HepG2 (cell line): ENCODE measurements around the gene MAP2K7. TPM values are rescaled to one million over a fixed set of nuclear protein-coding genes. Genes with fewer than 3 reads are reported as not detected.

Experiments used
- AHR ChIP-seq: IDR thresholded peaks from 2 replicates; pipeline ENCODE4 v1.6.1; 2018; ENCODE audit warnings: missing genetic modification reagents, missing compliant biosample characterization
- ARID4A ChIP-seq: sonication (generic); formaldehyde crosslinking; IDR thresholded peaks from 2 replicates; pipeline ENCODE4 v1.5.0; 2020; ENCODE audit warnings: mild to moderate bottlenecking, missing genetic modification reagents, borderline replicate concordance
- GMEB2 ChIP-seq: IDR thresholded peaks from 2 replicates; pipeline ENCODE4 v1.6.1; 2016; ENCODE audit warnings: missing biosample characterization, missing genetic modification reagents, low read depth
- HOXA5 ChIP-seq: sonication (generic); formaldehyde crosslinking; IDR thresholded peaks from 2 replicates; pipeline ENCODE4 v1.4.0; 2020; ENCODE audit warnings: missing genetic modification reagents
- NFKBIZ ChIP-seq: IDR thresholded peaks from 2 replicates; pipeline ENCODE4 v1.6.1; 2018; ENCODE audit warnings: missing genetic modification reagents, missing compliant biosample characterization
- NONO ChIP-seq, 2 experiments: fragments of 450-650 bp in 1 of 2; sonication (generic) in 1 of 2; formaldehyde crosslinking in 1 of 2; IDR thresholded peaks in 1 of 2; conservative IDR thresholded peaks in 1 of 2; 2 replicates each; pipeline versions ENCODE4 v1.6.1 to v1.8.0; 2017 to 2022; ENCODE audit warnings: mild to moderate bottlenecking in 1 of 2, missing genetic modification reagents in 1 of 2, moderate library complexity in 1 of 2
- NR2F6 ChIP-seq, 2 experiments: IDR thresholded peaks; 2 replicates each; pipeline ENCODE4 v1.6.1; 2016; ENCODE audit warnings: antibody characterized with exemption in 1 of 2, mild to moderate bottlenecking in 1 of 2
- ZFP36L1 ChIP-seq: sonication (generic); formaldehyde crosslinking; IDR thresholded peaks from 2 replicates; pipeline ENCODE4 v1.8.0; 2022; ENCODE audit warnings: mild to moderate bottlenecking, missing genetic modification reagents, moderate library complexity
- ZNF121 ChIP-seq: sonication (generic); formaldehyde crosslinking; IDR thresholded peaks from 2 replicates; pipeline ENCODE4 v1.5.0; 2020; ENCODE audit warnings: mild to moderate bottlenecking, missing genetic modification reagents
- ZNF484 ChIP-seq: sonication (generic); formaldehyde crosslinking; IDR thresholded peaks from 2 replicates; pipeline ENCODE4 v1.5.1; 2020; ENCODE audit warnings: mild to moderate bottlenecking, low read depth, missing genetic modification reagents, borderline replicate concordance
- ZNF777 ChIP-seq: sonication (generic); formaldehyde crosslinking; IDR thresholded peaks from 2 replicates; pipeline ENCODE4 v1.4.0; 2020; ENCODE audit warnings: missing genetic modification reagents
- ZNF790 ChIP-seq: sonication (generic); formaldehyde crosslinking; IDR thresholded peaks from 2 replicates; pipeline ENCODE4 v1.8.0; 2022; ENCODE audit warnings: missing genetic modification reagents, mild to moderate bottlenecking, borderline replicate concordance
- polyA plus RNA-seq, 8 experiments: library from polyadenylated mRNA; depleted of rRNA in 3 of 8; stranded (reverse) in 7 of 8; unstranded in 1 of 8; fragments of >200 nt; fragmentation: Illumina TruSeq in 4 of 8; extraction: Trizol in 4 of 8; gene quantifications; 2 replicates each; pipeline versions ENCODE4 v1.2.1 to v1.2.3, GENCODE V29; 2011 to 2016; ENCODE audit warnings: low read depth in 4 of 8, missing spikeins in 1 of 8, mixed read lengths in 1 of 8; ENCODE audit not compliant: insufficient read depth in 1 of 8
- total RNA-seq, 5 experiments: library from RNA; depleted of rRNA; stranded (reverse); fragments of >200 nt; fragmentation: Illumina TruSeq; extraction: Trizol; gene quantifications; 2 replicates each; pipeline ENCODE4 v1.2.3, GENCODE V29; 2016; ENCODE audit warnings: low read depth in 1 of 5
- TF ChIP-seq, protein P1 (sequence below): IDR thresholded peaks from 2 replicates; pipeline ENCODE4 v1.6.1; 2016; ENCODE audit warnings: mild to moderate bottlenecking
- TF ChIP-seq, protein P2 (sequence below): sonication (generic); formaldehyde crosslinking; IDR thresholded peaks from 2 replicates; pipeline ENCODE4 v1.4.0; 2020; ENCODE audit warnings: missing genetic modification reagents
- TF ChIP-seq, protein P3 (sequence below), 2 experiments: fragments of 450-650 bp in 1 of 2; sonication (generic) in 1 of 2; formaldehyde crosslinking; IDR thresholded peaks; 2 replicates each; pipeline versions ENCODE4 v1.5.0 to v1.8.0; 2020 to 2022; ENCODE audit warnings: mild to moderate bottlenecking in 1 of 2, missing genetic modification reagents in 1 of 2
- TF ChIP-seq, protein P4 (sequence below): sonication (generic); formaldehyde crosslinking; IDR thresholded peaks from 2 replicates; pipeline ENCODE4 v1.9.0; 2021; ENCODE audit warnings: missing genetic modification reagents, borderline replicate concordance

Gene MAP2K7
- total and polyA plus RNA-seq, 2 of the 13 experiments (the other 11 are each of a cell fraction or from before 2014, with no cell fraction given), result 9.0 to 10.8 TPM

GRCh38 chr19:7943444-7944176, 39.9 kb downstream of the MAP2K7 start, which contains the start of gene TIMM44 (continued):
- TF ChIP-seq, protein P1, sequence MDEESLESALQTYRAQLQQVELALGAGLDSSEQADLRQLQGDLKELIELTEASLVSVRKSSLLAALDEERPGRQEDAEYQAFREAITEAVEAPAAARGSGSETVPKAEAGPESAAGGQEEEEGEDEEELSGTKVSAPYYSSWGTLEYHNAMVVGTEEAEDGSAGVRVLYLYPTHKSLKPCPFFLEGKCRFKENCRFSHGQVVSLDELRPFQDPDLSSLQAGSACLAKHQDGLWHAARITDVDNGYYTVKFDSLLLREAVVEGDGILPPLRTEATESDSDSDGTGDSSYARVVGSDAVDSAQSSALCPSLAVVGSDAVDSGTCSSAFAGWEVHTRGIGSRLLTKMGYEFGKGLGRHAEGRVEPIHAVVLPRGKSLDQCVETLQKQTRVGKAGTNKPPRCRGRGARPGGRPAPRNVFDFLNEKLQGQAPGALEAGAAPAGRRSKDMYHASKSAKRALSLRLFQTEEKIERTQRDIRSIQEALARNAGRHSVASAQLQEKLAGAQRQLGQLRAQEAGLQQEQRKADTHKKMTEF, result peak; percentile 85
- TF ChIP-seq ZNF777 (CRISPR knock-in tag), result 0 out of 2 replicates have a peak, but pooled peaks have one; percentile 15
- TF ChIP-seq NFKBIZ (CRISPR knock-in tag), result peak; percentile 39; the same call in 1 of the 2 replicates
- TF ChIP-seq, protein P2, sequence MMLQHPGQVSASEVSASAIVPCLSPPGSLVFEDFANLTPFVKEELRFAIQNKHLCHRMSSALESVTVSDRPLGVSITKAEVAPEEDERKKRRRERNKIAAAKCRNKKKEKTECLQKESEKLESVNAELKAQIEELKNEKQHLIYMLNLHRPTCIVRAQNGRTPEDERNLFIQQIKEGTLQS, result peak; percentile 97
- TF ChIP-seq ARID4A (CRISPR knock-in tag), result peak; percentile 92
- TF ChIP-seq GMEB2 (CRISPR knock-in tag), result peak; percentile 17; the same call in 1 of the 2 replicates
- TF ChIP-seq AHR (CRISPR knock-in tag), result peak; percentile 75
- TF ChIP-seq, protein P3, sequence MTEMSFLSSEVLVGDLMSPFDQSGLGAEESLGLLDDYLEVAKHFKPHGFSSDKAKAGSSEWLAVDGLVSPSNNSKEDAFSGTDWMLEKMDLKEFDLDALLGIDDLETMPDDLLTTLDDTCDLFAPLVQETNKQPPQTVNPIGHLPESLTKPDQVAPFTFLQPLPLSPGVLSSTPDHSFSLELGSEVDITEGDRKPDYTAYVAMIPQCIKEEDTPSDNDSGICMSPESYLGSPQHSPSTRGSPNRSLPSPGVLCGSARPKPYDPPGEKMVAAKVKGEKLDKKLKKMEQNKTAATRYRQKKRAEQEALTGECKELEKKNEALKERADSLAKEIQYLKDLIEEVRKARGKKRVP (CRISPR knock-in tag; IDR thresholded peaks at IDR 0.05), result peak; percentile 76 to 99; a peak in 3 of 4 replicates
- peak; percentile 50; the same call in 1 of the 2 replicates for TF ChIP-seq ZNF121 (CRISPR knock-in tag)
- TF ChIP-seq ZNF484 (CRISPR knock-in tag), result 0 out of 2 replicates have a peak, but pooled peaks have one; percentile 37
- peak; percentile 52 for TF ChIP-seq NR2F6 (IDR thresholded peaks at IDR 0.05)
- TF ChIP-seq NR2F6 (CRISPR knock-in tag; IDR thresholded peaks at IDR 0.05), result peak; percentile 79
- TF ChIP-seq, protein P4, sequence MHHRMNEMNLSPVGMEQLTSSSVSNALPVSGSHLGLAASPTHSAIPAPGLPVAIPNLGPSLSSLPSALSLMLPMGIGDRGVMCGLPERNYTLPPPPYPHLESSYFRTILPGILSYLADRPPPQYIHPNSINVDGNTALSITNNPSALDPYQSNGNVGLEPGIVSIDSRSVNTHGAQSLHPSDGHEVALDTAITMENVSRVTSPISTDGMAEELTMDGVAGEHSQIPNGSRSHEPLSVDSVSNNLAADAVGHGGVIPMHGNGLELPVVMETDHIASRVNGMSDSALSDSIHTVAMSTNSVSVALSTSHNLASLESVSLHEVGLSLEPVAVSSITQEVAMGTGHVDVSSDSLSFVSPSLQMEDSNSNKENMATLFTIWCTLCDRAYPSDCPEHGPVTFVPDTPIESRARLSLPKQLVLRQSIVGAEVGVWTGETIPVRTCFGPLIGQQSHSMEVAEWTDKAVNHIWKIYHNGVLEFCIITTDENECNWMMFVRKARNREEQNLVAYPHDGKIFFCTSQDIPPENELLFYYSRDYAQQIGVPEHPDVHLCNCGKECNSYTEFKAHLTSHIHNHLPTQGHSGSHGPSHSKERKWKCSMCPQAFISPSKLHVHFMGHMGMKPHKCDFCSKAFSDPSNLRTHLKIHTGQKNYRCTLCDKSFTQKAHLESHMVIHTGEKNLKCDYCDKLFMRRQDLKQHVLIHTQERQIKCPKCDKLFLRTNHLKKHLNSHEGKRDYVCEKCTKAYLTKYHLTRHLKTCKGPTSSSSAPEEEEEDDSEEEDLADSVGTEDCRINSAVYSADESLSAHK (CRISPR knock-in tag), result no peak; the same call in 1 of the 2 replicates
- TF ChIP-seq HOXA5 (CRISPR knock-in tag), result peak; percentile 89
- TF ChIP-seq ZFP36L1 (CRISPR knock-in tag), result no peak
- 0 out of 2 replicates have a peak, but pooled peaks have one; percentile 39 for TF ChIP-seq ZNF790
- TF ChIP-seq NONO (IDR thresholded peaks at IDR 0.05), result no peak
- peak; percentile 85 for TF ChIP-seq NONO (CRISPR knock-in tag; conservative IDR thresholded peaks at IDR 0.05)
